GM21619 (cell line): ENCODE measurements around the gene GPSM3.
"Not testable (repeated sequence)": the region's sequence is repeated elsewhere in the genome, so short reads cannot be mapped to it uniquely, and the experiment has no call there.

Experiments
- ATAC-seq: cut with Tn5 transposase; IDR thresholded peaks from one replicate; pipeline ENCODE4 v1.9.1; 2021; ENCODE audit not compliant: unreplicated experiment

GPSM3 gene

DNA sequence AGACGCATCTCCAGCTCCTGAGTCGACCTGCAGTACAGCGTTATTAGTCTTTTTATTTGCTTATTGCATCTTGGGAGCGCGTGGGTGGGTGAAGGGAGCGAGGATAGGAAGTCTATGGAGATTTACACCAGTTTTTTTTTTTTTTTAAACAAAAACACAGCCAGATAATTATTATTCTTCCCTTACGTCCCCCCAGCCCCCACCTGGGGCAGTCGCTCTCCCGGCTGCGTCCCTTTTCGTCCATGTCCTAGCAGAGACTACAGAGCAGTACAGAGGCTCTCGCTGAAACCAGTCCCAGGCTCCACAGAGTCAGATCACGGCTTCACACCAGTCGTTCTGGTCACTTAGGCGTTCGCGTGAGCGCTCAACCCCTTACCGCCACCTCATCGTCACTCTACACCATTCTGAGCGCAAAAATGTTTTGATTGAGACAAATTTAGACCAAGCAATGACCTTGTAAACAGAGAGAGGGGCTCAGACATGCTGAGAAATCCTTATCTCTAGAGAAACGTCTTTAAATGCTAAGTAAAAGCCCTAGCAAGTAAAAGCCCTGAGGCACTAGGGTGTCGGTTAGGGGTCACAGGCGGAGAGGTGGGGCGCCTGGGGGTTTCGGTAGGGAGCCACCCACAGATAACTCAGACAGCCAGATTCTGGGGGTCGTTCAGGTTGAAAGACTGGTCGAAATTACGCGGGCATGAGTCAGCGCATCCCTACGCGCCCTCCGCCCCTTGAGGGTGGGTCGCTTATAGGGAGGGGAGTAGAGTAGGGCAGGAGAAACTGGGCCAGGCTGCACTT is 39.5 kb downstream of the GPSM3 start:
- no peak for ATAC-seq

DNA sequence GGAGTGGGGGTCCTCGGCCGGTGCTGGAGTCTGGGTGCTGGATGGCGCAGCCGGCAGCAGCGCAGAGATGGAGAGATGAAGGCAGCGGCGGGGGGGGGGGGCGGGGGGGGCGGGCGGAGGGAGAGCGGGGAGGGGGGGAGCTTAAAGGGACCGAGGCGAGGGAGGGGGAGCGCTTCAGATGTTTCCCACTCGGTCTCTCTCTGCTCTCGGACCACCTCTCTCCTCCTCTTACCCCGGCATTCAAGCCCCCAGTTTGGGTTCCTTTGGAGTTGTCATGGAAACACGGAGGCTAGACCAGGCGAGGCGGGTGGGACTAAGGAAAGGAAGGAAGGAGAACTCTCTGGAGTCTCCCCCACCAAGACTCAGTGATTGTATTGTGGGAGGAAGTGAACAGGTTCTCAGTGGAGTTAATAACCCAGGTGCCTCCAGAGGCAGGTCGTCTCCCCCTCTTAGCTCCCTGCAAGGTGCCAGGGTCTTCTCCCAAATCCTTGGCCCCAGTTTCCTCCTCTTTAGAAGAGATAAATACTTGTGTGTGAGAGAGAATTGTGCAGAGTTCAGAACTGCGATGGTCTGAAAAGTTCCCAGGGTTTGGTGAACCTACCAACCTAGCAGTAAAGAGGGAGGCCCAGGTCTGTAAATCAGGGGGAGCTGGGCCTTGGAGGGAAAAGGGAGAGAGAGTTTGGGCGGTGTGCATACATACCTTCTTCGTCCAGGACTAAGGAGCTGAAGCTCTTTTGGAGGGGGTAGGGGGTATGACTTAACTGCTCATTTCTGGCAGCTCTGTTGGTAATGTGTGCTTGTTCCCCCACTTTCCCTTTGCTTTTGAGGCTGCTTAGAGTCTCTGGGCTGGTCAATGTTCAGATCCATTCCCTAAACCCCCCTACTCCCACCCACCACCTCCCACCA is 40.3 kb downstream of the GPSM3 start, which contains the start of gene PRRT1:
TSS of gene PRRT1 (minus strand) at position 77 of the 906 bp plus-strand sequence. CDS start 112 bp downstream, outside the sequence.
- ATAC-seq = no peak

DNA sequence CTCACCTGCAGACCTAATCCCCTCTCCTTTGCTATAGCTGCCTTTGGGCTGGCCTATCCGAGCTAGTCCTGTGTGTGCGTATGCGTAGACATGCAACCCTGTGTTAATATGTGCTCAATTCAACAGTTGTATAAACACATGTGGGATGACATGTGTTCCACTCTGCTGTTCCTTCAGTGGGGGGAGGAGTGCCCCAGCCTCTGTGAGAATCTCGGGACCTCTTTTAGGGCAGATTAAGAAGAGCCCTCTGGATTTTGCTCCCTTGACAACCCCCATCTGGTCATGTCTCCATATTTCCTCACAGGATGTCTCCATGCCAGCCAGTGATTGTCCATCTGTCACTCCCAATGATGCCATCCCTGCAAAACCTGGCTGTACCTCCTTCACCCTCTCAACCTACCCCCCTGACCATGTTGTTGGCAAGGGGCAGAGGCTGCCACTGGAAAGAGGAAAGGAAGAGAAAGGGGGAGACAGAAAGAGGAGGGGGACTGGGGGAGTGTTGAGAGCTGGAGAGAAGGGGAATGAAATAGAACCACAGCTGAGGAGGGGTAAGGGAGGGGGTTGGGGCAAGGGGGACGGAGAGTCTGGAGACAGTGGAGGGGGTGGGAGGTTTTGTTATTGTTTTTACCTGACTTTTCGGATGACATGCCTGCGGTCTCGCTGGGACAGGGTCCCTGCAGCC is 41.1 kb downstream of the GPSM3 start:
- no peak for ATAC-seq

DNA sequence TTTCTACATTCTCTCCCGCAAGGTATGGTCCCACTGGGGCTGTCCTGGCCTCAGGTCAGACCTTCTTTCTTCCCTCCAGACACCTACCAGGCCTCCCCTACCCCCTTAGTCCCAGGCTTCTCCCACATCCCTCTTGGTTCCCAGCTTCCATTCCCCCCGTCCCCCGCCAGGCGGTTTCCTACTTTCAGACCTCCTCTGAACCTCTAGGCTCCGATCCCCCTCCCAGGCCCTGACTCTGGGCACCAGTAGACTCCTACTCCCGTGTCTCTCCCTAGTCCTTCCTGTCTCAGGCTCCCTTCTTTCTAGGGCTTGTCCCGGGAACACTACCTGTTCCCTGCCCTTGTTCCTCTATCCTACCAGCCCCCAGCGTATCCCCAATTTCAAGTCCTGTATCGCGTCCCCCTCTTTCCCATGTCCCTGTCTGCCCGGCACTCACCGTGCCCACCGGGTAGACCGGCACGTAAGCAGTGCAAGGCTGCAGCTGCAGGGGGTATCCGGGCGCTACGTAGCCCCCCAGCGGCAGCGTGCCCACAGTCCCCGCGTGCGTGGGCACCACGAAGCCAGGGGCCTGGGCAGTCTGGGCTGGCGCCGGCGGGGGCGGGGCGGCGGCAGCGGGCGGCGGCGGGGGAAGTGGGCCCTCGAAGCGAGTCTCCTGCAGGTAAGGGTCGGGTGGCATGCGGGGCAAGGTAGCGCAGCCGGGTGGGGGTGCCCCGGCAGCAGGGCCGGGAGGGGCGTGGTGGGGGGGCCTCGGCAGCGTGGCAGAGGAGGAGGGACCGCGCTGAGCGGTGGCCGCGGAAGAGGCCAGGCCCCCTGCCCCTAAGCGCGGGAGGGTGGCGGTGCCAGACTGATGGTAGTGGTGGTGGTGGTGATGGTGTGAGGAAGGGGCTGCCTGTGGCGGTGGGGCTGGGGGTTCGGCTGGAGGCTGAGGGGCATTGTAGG is 42.2 kb downstream of the GPSM3 start:
- ATAC-seq = no peak

DNA sequence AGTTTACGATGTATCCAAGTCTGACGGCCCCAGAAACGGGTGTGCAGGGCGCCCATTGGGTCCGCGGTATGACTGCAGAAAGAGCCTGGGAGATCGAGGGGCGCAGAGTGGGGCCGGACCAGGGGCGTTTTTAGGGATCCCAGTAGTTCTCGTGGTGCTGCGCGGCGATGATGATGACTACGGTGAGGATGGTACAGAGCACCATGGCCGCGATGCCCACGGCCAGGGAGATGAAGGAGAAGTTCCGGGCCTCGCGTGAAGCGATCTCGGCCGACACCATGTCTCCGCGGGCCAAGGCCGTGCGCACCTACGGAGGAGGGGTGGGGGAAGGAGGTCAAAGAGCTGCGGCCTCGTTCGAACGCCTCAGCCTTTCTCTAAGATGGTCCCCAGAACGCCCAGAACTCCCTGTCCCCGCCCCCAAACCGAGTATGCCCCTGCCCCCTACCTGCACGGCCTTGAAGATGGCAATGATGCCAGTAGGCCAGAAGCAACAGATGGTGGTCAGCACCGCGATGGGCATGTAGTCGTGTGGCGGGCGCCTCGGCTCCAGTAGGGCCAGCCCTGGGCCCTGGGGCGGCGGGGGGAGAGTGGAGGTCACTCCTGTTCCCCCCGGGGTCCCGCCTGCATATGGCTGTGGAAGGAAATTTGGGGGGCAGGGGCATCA is 43.2 kb downstream of the GPSM3 start:
- no peak for ATAC-seq

DNA sequence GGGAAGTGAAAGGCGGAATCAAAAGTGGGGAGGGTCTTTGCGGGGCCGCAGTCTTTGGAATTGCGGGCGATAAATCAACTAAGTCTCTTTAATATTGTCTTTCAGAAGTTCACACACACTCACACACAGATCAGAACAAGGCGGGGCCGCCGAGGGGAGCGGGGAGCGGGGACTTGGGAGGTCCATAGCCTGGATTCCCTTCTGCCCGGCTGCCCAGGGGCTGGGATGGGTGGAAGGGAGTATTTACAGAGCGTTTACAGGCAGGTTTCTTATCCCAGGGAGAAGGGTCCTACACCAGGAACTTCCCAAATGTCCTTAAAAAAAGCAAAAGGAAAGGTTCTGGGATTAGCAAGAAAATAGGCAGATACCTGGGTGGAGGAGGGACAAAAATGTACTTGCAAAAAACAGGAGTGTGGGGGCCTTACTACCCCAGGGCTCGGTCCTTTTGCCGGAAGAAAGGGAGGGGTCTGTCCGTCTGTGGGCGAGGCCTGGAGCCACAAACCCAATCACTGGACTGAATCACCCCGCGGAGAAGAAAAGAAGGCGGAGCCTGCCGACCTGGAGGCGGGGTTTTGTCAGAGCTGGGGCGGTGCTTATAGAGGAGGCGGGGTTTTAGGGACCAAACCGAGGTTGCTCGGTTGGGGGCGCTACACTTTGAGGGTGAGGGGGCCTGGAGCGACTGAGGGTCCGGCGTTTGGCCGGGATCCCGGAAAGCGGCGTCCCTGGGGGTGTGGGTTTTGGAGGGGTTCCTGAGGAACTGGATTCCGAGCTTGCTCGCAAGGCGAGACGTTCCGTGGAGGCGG is 44.0 kb downstream of the GPSM3 start:
- ATAC-seq = no peak

DNA sequence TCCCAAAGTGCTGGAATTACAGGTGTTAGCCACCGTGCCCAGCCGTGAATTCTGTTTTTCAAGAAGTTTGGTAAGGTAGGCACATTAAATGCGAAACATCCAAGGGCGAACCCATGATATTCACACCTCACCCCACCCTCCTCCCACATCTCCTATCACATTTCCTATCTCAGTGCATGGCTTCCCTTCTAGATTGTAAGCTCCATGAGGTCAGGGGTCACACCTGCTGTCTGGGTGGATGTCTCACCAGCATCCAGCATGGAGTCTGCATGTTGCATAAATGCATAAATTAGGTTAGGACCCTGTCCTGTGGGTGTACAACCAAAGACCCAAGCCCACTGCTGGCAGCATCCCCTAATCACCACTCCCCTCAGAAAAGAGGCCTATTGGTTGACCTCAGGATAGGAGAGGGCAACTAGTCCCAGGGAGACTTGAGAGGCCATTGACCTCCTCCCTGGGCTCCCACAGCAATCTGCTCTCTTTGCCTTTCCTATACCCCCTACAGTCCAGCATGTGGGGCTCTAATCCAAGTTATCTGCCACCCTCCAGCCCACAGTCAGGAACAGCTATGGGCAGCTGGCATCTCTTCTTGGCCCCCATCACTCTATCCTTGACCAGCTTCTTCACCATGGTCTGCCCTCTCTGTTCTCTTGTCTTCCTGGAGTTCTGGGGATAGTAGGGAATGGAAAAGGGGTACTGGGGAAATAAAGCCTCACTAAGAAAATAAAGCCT is 44.9 kb downstream of the GPSM3 start:
- no peak for ATAC-seq

DNA sequence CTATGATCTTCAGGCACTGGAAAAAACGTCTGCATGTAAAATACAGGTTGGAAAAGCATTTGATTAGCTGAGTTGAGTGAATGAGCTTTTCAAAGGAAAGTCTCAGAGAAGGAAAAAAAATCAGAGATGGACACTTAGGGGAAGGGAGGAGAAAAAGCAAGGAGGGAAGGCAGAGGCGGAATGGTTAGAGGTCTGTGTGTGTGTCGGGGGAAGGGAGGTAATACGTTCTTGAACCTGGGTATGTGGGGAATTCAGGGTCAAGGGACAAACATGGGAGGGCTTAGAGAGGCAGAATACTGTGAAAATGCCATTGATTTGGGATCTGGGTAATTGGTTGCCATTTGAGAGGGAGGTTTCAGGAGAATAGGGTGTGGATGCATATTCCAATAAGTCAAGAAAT is 45.8 kb downstream of the GPSM3 start:
- ATAC-seq = no peak

DNA sequence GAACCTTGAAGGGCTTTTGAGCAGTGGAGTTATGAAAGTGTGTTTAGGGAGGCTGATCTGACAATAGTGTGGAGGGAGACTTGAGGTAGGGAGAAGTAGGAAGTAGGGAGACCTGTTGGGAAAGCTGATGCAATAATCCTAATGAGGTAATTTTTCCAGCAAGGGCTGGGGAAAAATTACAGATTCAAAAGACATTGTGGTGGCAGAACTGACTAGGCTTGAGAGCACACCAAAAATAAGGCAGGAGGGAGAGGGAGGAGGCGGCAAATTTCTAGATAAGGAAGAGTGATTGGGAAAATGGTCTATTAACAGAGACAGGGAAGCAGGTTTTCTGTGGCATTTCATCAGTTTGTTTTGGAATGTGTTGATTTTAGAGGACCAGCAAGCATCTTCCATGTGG is 46.2 kb downstream of the GPSM3 start:
- no peak for ATAC-seq

DNA sequence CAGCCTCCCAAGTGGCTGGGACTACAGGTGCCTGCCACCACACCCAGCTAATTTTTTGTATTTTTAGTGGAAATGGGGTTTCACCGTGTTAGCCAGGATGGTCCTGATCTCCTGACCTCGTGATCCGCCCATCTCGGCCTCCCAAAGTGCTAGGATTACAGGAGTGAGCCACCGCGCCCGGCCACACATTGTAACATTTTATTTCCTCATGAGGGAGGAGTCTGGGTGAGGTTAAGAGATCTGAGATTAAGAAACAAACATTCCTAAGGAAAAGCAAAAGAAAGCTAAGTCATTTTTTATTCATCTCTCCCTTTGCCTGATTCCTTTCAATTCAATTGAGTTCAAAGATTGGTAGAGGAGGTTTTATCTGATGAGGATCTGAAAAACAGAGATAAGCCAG is 48.2 kb downstream of the GPSM3 start:
- not testable (repeated sequence) for ATAC-seq
